IMR-90 (cell line): ENCODE data around the gene MGAT4C. TPM values are rescaled to one million over a fixed set of nuclear protein-coding genes. Genes with fewer than 3 reads are reported as not detected.

Experiments used
- ATAC-seq: fragments of 200-7000 bp; cut with Tn5 transposase; 2 replicates; pipeline ENCODE4 v1.9.1; 2020; ENCODE audit warnings: low read depth, mild to moderate bottlenecking, moderate library complexity
- BruUV-seq: library from RNA; stranded (reverse); fragments of 400-500 nt; replicated peaks from 2 replicates; lab custom pipeline; 2021; lab: Mats Ljungman, UMichigan
- CTCF ChIA-PET: fragments of 300-600 bp; formaldehyde crosslinking; extraction: SDS; loops from one replicate; lab custom pipeline; 2021; ENCODE audit warnings: antibody characterized with exemption; lab: Yijun Ruan, JAX
- POLR2A ChIA-PET: fragments of 300-600 bp; sonication (Branson Sonifier 250); formaldehyde crosslinking; loops from one replicate; lab custom pipeline; 2022; ENCODE audit warnings: antibody characterized with exemption; ENCODE audit not compliant: unreplicated experiment; lab: Charles Lee
- DNase-seq: peaks from one replicate; pipeline ENCODE4 v3.0.0; 2013
- H2AFZ ChIP-seq: replicated peaks from 2 replicates; pipeline ENCODE3; 2013; ENCODE audit warnings: low read length, mild to moderate bottlenecking; ENCODE audit not compliant: poor library complexity
- H2AK5ac ChIP-seq: 2 replicates; pipeline ENCODE4 v1.6.1; 2013; ENCODE audit warnings: low read depth, low read length, inconsistent platforms
- H2AK9ac ChIP-seq: replicated peaks from 2 replicates; pipeline ENCODE3; 2013; ENCODE audit warnings: mild to moderate bottlenecking, low read depth, low read length, moderate library complexity; ENCODE audit not compliant: poor library complexity
- H2BK120ac ChIP-seq: 2 replicates; pipeline ENCODE4 v1.6.1; 2013; ENCODE audit warnings: low read depth, low read length, inconsistent platforms
- H2BK15ac ChIP-seq: 3 replicates; pipeline ENCODE4 v1.6.1; 2013; ENCODE audit warnings: low read depth, low read length, inconsistent platforms
- H2BK20ac ChIP-seq: 2 replicates; pipeline ENCODE4 v1.6.1; 2013; ENCODE audit warnings: low read depth, mild to moderate bottlenecking, inconsistent platforms, low read length, moderate library complexity
- H2BK5ac ChIP-seq: 2 replicates; pipeline ENCODE4 v1.6.1; 2013; ENCODE audit warnings: mild to moderate bottlenecking, low read depth, low read length, inconsistent platforms; ENCODE audit not compliant: poor library complexity, severe bottlenecking
- H3K14ac ChIP-seq: replicated peaks from 2 replicates; pipeline ENCODE4 v1.6.1; 2013; ENCODE audit warnings: low read depth, low read length, inconsistent platforms
- H3K18ac ChIP-seq: 2 replicates; pipeline ENCODE4 v1.6.1; 2013; ENCODE audit warnings: low read depth, low read length, control low read depth
- H3K23ac ChIP-seq: 2 replicates; pipeline ENCODE4 v1.6.1; 2013; ENCODE audit warnings: low read depth, low read length, inconsistent platforms
- H3K27ac ChIP-seq: 2 replicates; pipeline ENCODE4 v1.5.1; 2013; ENCODE audit warnings: mild to moderate bottlenecking, control low read depth, low read length; ENCODE audit not compliant: insufficient read depth
- H3K27me3 ChIP-seq: 2 replicates; pipeline ENCODE4 v1.6.1; 2013; ENCODE audit warnings: low read length; ENCODE audit not compliant: control insufficient read depth, insufficient read depth
- H3K36me3 ChIP-seq: 2 replicates; pipeline ENCODE4 v1.6.1; 2013; ENCODE audit warnings: low read length, mixed read lengths; ENCODE audit not compliant: control insufficient read depth, insufficient read depth
- H3K4ac ChIP-seq: 2 replicates; pipeline ENCODE4 v1.6.1; 2013; ENCODE audit warnings: low read depth, low read length, inconsistent platforms
- H3K4me1 ChIP-seq: 2 replicates; pipeline ENCODE4 v1.6.1; 2013; ENCODE audit warnings: low read length, mixed read lengths; ENCODE audit not compliant: control insufficient read depth, insufficient read depth
- H3K4me2 ChIP-seq: 2 replicates; pipeline ENCODE4 v1.6.1; 2013; ENCODE audit warnings: low read depth, mild to moderate bottlenecking, control low read depth, low read length, moderate library complexity
- H3K4me3 ChIP-seq: 2 replicates; pipeline ENCODE4 v1.5.1; 2013; ENCODE audit warnings: low read depth, mild to moderate bottlenecking, control low read depth, low read length, moderate library complexity; ENCODE audit not compliant: insufficient read depth
- H3K56ac ChIP-seq: 2 replicates; pipeline ENCODE4 v1.6.1; 2013; ENCODE audit warnings: low read length, inconsistent platforms; ENCODE audit not compliant: insufficient read depth; ENCODE audit errors: extremely low read depth
- H3K79me1 ChIP-seq, 2 experiments: 2 replicates each; pipeline ENCODE4 v1.6.1; 2013; ENCODE audit warnings: low read length in 2 of 2, inconsistent platforms in 1 of 2, low read depth in 1 of 2
- H3K9ac ChIP-seq: 2 replicates; pipeline ENCODE4 v1.6.1; 2013; ENCODE audit warnings: low read depth, low read length, control low read depth
- H3K9me1 ChIP-seq: 2 replicates; pipeline ENCODE4 v1.6.1; 2013; ENCODE audit warnings: low read length, inconsistent platforms; ENCODE audit not compliant: insufficient read depth
- H3K9me3 ChIP-seq: 2 replicates; pipeline ENCODE4 v1.6.1; 2013; ENCODE audit warnings: low read length; ENCODE audit not compliant: control insufficient read depth, insufficient read depth
- H4K20me1 ChIP-seq: 2 replicates; pipeline ENCODE4 v1.6.1; 2013; ENCODE audit warnings: low read length, inconsistent platforms; ENCODE audit not compliant: insufficient read depth
- H4K5ac ChIP-seq: 2 replicates; pipeline ENCODE4 v1.6.1; 2013; ENCODE audit warnings: mild to moderate bottlenecking, low read depth, low read length, control low read depth
- H4K8ac ChIP-seq, 2 experiments: 2 replicates each; pipeline ENCODE4 v1.6.1; 2013; ENCODE audit warnings: low read depth in 2 of 2, low read length in 2 of 2, control low read depth in 1 of 2, inconsistent platforms in 1 of 2
- H4K91ac ChIP-seq: 2 replicates; pipeline ENCODE4 v1.6.1; 2013; ENCODE audit warnings: low read depth, low read length, inconsistent platforms; ENCODE audit not compliant: insufficient read depth
- BHLHE40 ChIP-seq: fragments of 150-350 bp; IDR thresholded peaks from 2 replicates; pipeline ENCODE4 v1.6.1; 2016; ENCODE audit warnings: mild to moderate bottlenecking, low read depth, low read length
- CEBPB ChIP-seq: IDR thresholded peaks from 2 replicates; pipeline ENCODE4 v1.6.1; 2012; ENCODE audit warnings: low read depth, low read length, improper control_type of control experiment
- CHD1 ChIP-seq: IDR thresholded peaks from 2 replicates; pipeline ENCODE4 v1.6.1; 2012; ENCODE audit warnings: low read depth, low read length, improper control_type of control experiment
- FOS ChIP-seq: fragments of 150-350 bp; IDR thresholded peaks from 2 replicates; pipeline ENCODE4 v1.6.1; 2016; ENCODE audit warnings: low read depth, low read length
- MAFK ChIP-seq: IDR thresholded peaks from 2 replicates; pipeline ENCODE4 v1.6.1; 2012; ENCODE audit warnings: low read depth, low read length, improper control_type of control experiment
- MAZ ChIP-seq: IDR thresholded peaks from 2 replicates; pipeline ENCODE4 v1.6.1; 2012; ENCODE audit warnings: low read depth, mild to moderate bottlenecking, low read length, improper control_type of control experiment, moderate library complexity, borderline replicate concordance
- MXI1 ChIP-seq: IDR thresholded peaks from 2 replicates; pipeline ENCODE4 v1.6.1; 2012; ENCODE audit warnings: low read depth, mild to moderate bottlenecking, low read length, moderate library complexity, borderline replicate concordance
- NFE2L2 ChIP-seq: fragments of 150-350 bp; IDR thresholded peaks from 2 replicates; pipeline ENCODE4 v1.6.1; 2016; ENCODE audit warnings: low read depth, mild to moderate bottlenecking, low read length
- POLR2A ChIP-seq: IDR thresholded peaks from 2 replicates; pipeline ENCODE4 v1.6.1; 2012; ENCODE audit warnings: mild to moderate bottlenecking, low read depth, low read length
- RAD21 ChIP-seq: IDR thresholded peaks from 2 replicates; pipeline ENCODE4 v1.6.1; 2012; ENCODE audit warnings: low read length, improper control_type of control experiment
- RCOR1 ChIP-seq: IDR thresholded peaks from 2 replicates; pipeline ENCODE4 v1.6.1; 2012; ENCODE audit warnings: mild to moderate bottlenecking, low read length, improper control_type of control experiment; ENCODE audit not compliant: insufficient replicate concordance
- RFX5 ChIP-seq: IDR thresholded peaks from 2 replicates; pipeline ENCODE4 v1.8.0; 2012; ENCODE audit warnings: low read depth, mild to moderate bottlenecking, low read length, moderate library complexity
- SMC3 ChIP-seq: fragments of 150-350 bp; IDR thresholded peaks from 2 replicates; pipeline ENCODE4 v1.6.1; 2016; ENCODE audit warnings: low read depth, mild to moderate bottlenecking, antibody characterized with exemption, low read length, moderate library complexity
- USF2 ChIP-seq: fragments of 150-350 bp; IDR thresholded peaks from 2 replicates; pipeline ENCODE4 v1.6.1; 2017; ENCODE audit warnings: mild to moderate bottlenecking, antibody characterized with exemption, low read length, low read depth
- dilution Hi-C: fragments of 300-500 bp; cut with HindIII; formaldehyde crosslinking; loops from one replicate; pipeline ENCODE4 v1.14.3; 2018; ENCODE audit warnings: low sequenced_read_pairs; ENCODE audit not compliant: unreplicated experiment
- in situ Hi-C: fragments of 300-500 bp; cut with MboI; formaldehyde crosslinking; loops from 3 replicates; pipeline ENCODE4 v1.14.3; 2019; ENCODE audit warnings: low sequenced_read_pairs, inconsistent platforms, mixed read lengths
- intact Hi-C: fragments of 100-400 bp; cut with micrococcal nuclease; formaldehyde crosslinking; loops from 2 replicates; pipeline ENCODE4 v1.10.0; 2022
- polyA plus RNA-seq, 3 experiments: library from polyadenylated mRNA; depleted of rRNA; stranded (reverse); fragments of >200 nt; gene quantifications; 2 replicates each; pipeline ENCODE4 v1.2.3, GENCODE V29; 2012; ENCODE audit warnings: low replicate concordance in 1 of 3
- total RNA-seq: library from RNA; depleted of rRNA; stranded (reverse); fragments of >200 nt; gene quantifications from 2 replicates; pipeline ENCODE4 v1.2.3, GENCODE V29; 2012
- TF ChIP-seq, protein P1 (sequence below): conservative IDR thresholded peaks from 2 replicates; pipeline ENCODE4 v1.5.1; 2012; ENCODE audit warnings: mild to moderate bottlenecking, low read depth, low read length, improper control_type of control experiment
- TF ChIP-seq, protein P2 (sequence below): fragments of 150-350 bp; IDR thresholded peaks from 2 replicates; pipeline ENCODE4 v1.6.1; 2016; ENCODE audit warnings: low read depth, mild to moderate bottlenecking, low read length, moderate library complexity, borderline replicate concordance

MGAT4C gene
- total and polyA plus RNA-seq, 2 of the 4 experiments (the other 2 are of a cell fraction), result not detected

- Histone ChIP-seq H3K36me3 (no peaks in the 10 kb centered on the region), H2BK120ac (no peak overlapping the region), H4K91ac (no peak overlapping the region), H3K27me3 (no peaks in the 10 kb centered on the region), H4K20me1 (no peaks in the 10 kb centered on the region), H4K8ac (no peak overlapping the region), H3K56ac (no peak overlapping the region), H3K4me1 (no peaks in the 10 kb centered on the region), H3K4me2 (no peak overlapping the region), H2BK15ac (no peak overlapping the region), H3K18ac (no peak overlapping the region), H3K9me3 (no peaks in the 10 kb centered on the region), H2BK20ac (no peak overlapping the region), H2AK9ac (no peak overlapping the region), H2AK5ac (no peak overlapping the region), H3K23ac (no peak overlapping the region), H3K27ac (no peak overlapping the region), H2BK5ac (no peak overlapping the region), H3K79me1 (no peaks in the 10 kb centered on the region), H3K4ac (no peak overlapping the region), H2AFZ (no peak overlapping the region), H3K14ac (no peak overlapping the region), H3K4me3 (no peak overlapping the region), H3K9ac (no peak overlapping the region), H4K5ac (no peak overlapping the region), H3K9me1 (no peaks in the 10 kb centered on the region)
- DNase-seq (peak; percentile 29), ATAC-seq (peak; percentile 60)
- ChIA-PET CTCF (no interaction called here), POLR2A (no interaction called here)
- dilution Hi-C loops, result no loop called here
- intact Hi-C loops, result no loop called here
- BruUV-seq, result no TSS peak
- in situ Hi-C loops, result no loop called here
- TF ChIP-seq POLR2A (no peak), CEBPB (no peak), MXI1 (no peak), FOS (no peak), CHD1 (no peak), MAFK (no peak), MAZ (no peak), NFE2L2 (no peak), RCOR1 (no peak), BHLHE40 (no peak), RAD21 (no peak), RFX5 (no peak), SMC3 (no peak), USF2 (no peak)
- TF ChIP-seq, protein P1, sequence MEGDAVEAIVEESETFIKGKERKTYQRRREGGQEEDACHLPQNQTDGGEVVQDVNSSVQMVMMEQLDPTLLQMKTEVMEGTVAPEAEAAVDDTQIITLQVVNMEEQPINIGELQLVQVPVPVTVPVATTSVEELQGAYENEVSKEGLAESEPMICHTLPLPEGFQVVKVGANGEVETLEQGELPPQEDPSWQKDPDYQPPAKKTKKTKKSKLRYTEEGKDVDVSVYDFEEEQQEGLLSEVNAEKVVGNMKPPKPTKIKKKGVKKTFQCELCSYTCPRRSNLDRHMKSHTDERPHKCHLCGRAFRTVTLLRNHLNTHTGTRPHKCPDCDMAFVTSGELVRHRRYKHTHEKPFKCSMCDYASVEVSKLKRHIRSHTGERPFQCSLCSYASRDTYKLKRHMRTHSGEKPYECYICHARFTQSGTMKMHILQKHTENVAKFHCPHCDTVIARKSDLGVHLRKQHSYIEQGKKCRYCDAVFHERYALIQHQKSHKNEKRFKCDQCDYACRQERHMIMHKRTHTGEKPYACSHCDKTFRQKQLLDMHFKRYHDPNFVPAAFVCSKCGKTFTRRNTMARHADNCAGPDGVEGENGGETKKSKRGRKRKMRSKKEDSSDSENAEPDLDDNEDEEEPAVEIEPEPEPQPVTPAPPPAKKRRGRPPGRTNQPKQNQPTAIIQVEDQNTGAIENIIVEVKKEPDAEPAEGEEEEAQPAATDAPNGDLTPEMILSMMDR, result no peak
- TF ChIP-seq, protein P2, sequence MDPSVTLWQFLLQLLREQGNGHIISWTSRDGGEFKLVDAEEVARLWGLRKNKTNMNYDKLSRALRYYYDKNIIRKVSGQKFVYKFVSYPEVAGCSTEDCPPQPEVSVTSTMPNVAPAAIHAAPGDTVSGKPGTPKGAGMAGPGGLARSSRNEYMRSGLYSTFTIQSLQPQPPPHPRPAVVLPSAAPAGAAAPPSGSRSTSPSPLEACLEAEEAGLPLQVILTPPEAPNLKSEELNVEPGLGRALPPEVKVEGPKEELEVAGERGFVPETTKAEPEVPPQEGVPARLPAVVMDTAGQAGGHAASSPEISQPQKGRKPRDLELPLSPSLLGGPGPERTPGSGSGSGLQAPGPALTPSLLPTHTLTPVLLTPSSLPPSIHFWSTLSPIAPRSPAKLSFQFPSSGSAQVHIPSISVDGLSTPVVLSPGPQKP, result no peak
Observed at GRCh38 chr12:86148612-86149011, 107.6 kb downstream of the MGAT4C start.
